ENCODE measurements around the gene MEGF8. TPM values are rescaled to one million over a fixed set of nuclear protein-coding genes. Genes with fewer than 3 reads are reported as not detected.

The MEGF8 gene
- total RNA-seq, 4 donors from 2014 or later: 6.4 to 11.1 (median 10.3) TPM

GRCh38 chr19:42287017-42287826 is 38.2 kb upstream of the MEGF8 start:
- Histone ChIP-seq H3K27me3 (no peaks in the 10 kb centered on the region), H3K36me3 (peaks cover 45 to 57% (median 47%) of the 10 kb centered on the region in 3 donors), H3K27ac (peak overlapping the region in 3 of 4 donors; percentile 84 to 98 (median 85)), H3K4me1 (peaks cover 33 to 69% (median 45%) of the 10 kb centered on the region in 3 donors), H3K9me3 (no peaks in the 10 kb centered on the region), H3K4me3 (no peak overlapping the region)
- TF ChIP-seq POLR2A (IDR thresholded peaks at IDR 0.05) (no peak), CTCF (IDR thresholded peaks at IDR 0.05) (no peak)
- intact Hi-C loops (cut with DNase I): no loop called here
- no peak for DNase-seq
- WGBS, 2 donors: 90% methylated on average over 8 to 10 of the region's 30 CpGs

- intact Hi-C loops (cut with DNase I): no loop called here
- no peak for DNase-seq
- Histone ChIP-seq H3K27me3 (no peaks in the 10 kb centered on the region), H3K36me3 (peaks cover 51 to 62% (median 53%) of the 10 kb centered on the region in 3 donors), H3K4me3 (no peak overlapping the region), H3K9me3 (no peaks in the 10 kb centered on the region), H3K27ac (no peak overlapping the region), H3K4me1 (peaks cover 27 to 66% (median 39%) of the 10 kb centered on the region in 3 donors)
- 89 to 90% methylated on average over 2 to 10 of the region's 10 CpGs for WGBS, 2 donors
- TF ChIP-seq POLR2A (IDR thresholded peaks at IDR 0.05) (no peak), CTCF (IDR thresholded peaks at IDR 0.05) (no peak)
These were observed 37.7 kb upstream of the MEGF8 start for GRCh38 chr19:42287827-42288107.

- TF ChIP-seq CTCF (IDR thresholded peaks at IDR 0.05) (no peak), POLR2A (IDR thresholded peaks at IDR 0.05) (no peak)
- DNase-seq: no peak
- Histone ChIP-seq H3K27me3 (no peaks in the 10 kb centered on the region), H3K4me1 (peaks cover 21 to 59% (median 33%) of the 10 kb centered on the region in 3 donors), H3K36me3 (peaks cover 54 to 68% (median 59%) of the 10 kb centered on the region in 3 donors), H3K4me3 (no peak overlapping the region), H3K27ac (no peak overlapping the region), H3K9me3 (no peaks in the 10 kb centered on the region)
- intact Hi-C loops (cut with DNase I): no loop called here
- WGBS, 2 donors: 75 to 89% methylated on average over 3 to 4 of the region's 4 CpGs
These were observed 37.0 kb upstream of the MEGF8 start for GRCh38 chr19:42288387-42288786.

- H3K9me3 ChIP-seq: no peaks in the 10 kb centered on the region
These were observed 36.4 kb upstream of the MEGF8 start for GRCh38 chr19:42288881-42289555.

More at GRCh38 chr19:42288881-42289555, 36.4 kb upstream of the MEGF8 start:
- intact Hi-C loops (cut with DNase I): no loop called here
- H3K4me1 ChIP-seq: peaks cover 21 to 57% (median 31%) of the 10 kb centered on the region in 3 donors
- no peak for DNase-seq
- H3K36me3 ChIP-seq: peaks cover 60 to 75% (median 63%) of the 10 kb centered on the region in 3 donors
- no peak overlapping the region for H3K27ac ChIP-seq
- 73 to 82% methylated on average over 2 to 4 of the region's 22 CpGs for WGBS, 2 donors
- H3K4me3 ChIP-seq: no peak overlapping the region
- no peak for TF ChIP-seq CTCF (IDR thresholded peaks at IDR 0.05)
- no peak for TF ChIP-seq POLR2A (IDR thresholded peaks at IDR 0.05)
- no peaks in the 10 kb centered on the region for H3K27me3 ChIP-seq

Data from esophagus squamous epithelium (tissue), 5 donors.